Stimulated activated memory B cell treated with anti-CD40 and anti-IgM and Interleukin-4, amounts not matched to agents 10 μg/mL and 1 μg/mL and 100 μg/mL, for 72 hours (primary cell): ENCODE data around the gene SLC28A1.

Experiments
- ATAC-seq: fragments of 150-1000 bp; cut with Tn5 transposase; 2 replicates; pipeline ENCODE4 v1.10.0; 2021
- H3K27ac Mint-ChIP-seq: one replicate; pipeline ENCODE4 v1.8.0; 2022; ENCODE audit warnings: mild to moderate bottlenecking, mixed read lengths
- H3K27me3 Mint-ChIP-seq: one replicate; pipeline ENCODE4 v1.8.0; 2022; ENCODE audit warnings: mixed read lengths
- H3K36me3 Mint-ChIP-seq: one replicate; pipeline ENCODE4 v1.8.0; 2022; ENCODE audit warnings: mixed read lengths
- H3K4me1 Mint-ChIP-seq: one replicate; pipeline ENCODE4 v1.8.0; 2022; ENCODE audit warnings: mixed read lengths
- H3K4me3 Mint-ChIP-seq: one replicate; pipeline ENCODE4 v1.8.0; 2022; ENCODE audit warnings: mild to moderate bottlenecking, moderate library complexity, mixed read lengths
- H3K9me3 Mint-ChIP-seq: one replicate; pipeline ENCODE4 v1.8.0; 2022; ENCODE audit warnings: mixed read lengths

The SLC28A1 gene

GRCh38 chr15:84908564-84908963 is 24.1 kb downstream of the SLC28A1 start:
- no peak overlapping the region for H3K27ac Mint-ChIP-seq
- no peak overlapping the region for H3K4me3 Mint-ChIP-seq
- ATAC-seq = no peak
- H3K27me3 Mint-ChIP-seq = peaks cover 15% of the 10 kb centered on the region
- no peaks in the 10 kb centered on the region for H3K36me3 Mint-ChIP-seq
- H3K4me1 Mint-ChIP-seq = peaks cover 4% of the 10 kb centered on the region
- H3K9me3 Mint-ChIP-seq = no peaks in the 10 kb centered on the region

GRCh38 chr15:84909029-84909428 is 24.6 kb downstream of the SLC28A1 start:
- no peak for ATAC-seq
- Mint-ChIP-seq H3K9me3 (no peaks in the 10 kb centered on the region), H3K27ac (no peak overlapping the region), H3K4me1 (peaks cover 4% of the 10 kb centered on the region), H3K27me3 (peaks cover 15% of the 10 kb centered on the region), H3K36me3 (no peaks in the 10 kb centered on the region), H3K4me3 (no peak overlapping the region)

- Mint-ChIP-seq H3K27me3 (peaks cover 19% of the 10 kb centered on the region), H3K36me3 (no peaks in the 10 kb centered on the region), H3K9me3 (no peaks in the 10 kb centered on the region), H3K27ac (no peak overlapping the region), H3K4me1 (peaks cover 7% of the 10 kb centered on the region), H3K4me3 (no peak overlapping the region)
- no peak for ATAC-seq
These were observed 25.3 kb downstream of the SLC28A1 start for GRCh38 chr15:84909782-84910181.

- Mint-ChIP-seq H3K36me3 (no peaks in the 10 kb centered on the region), H3K27me3 (peaks cover 32% of the 10 kb centered on the region), H3K27ac (no peak overlapping the region), H3K4me1 (peaks cover 19% of the 10 kb centered on the region), H3K4me3 (no peak overlapping the region), H3K9me3 (no peaks in the 10 kb centered on the region)
- no peak for ATAC-seq
These were observed 26.6 kb downstream of the SLC28A1 start for GRCh38 chr15:84910928-84911623.

- Mint-ChIP-seq H3K9me3 (no peaks in the 10 kb centered on the region), H3K4me1 (peaks cover 14% of the 10 kb centered on the region), H3K27me3 (peaks cover 34% of the 10 kb centered on the region), H3K27ac (no peak overlapping the region), H3K4me3 (no peak overlapping the region), H3K36me3 (no peaks in the 10 kb centered on the region)
- ATAC-seq = no peak
These were observed 27.6 kb downstream of the SLC28A1 start for GRCh38 chr15:84911879-84912660.

GRCh38 chr15:84913360-84913723 is 28.9 kb downstream of the SLC28A1 start:
- H3K27me3 Mint-ChIP-seq = peaks cover 34% of the 10 kb centered on the region
- H3K4me1 Mint-ChIP-seq = peaks cover 18% of the 10 kb centered on the region
- no peak overlapping the region for H3K4me3 Mint-ChIP-seq
- H3K36me3 Mint-ChIP-seq = no peaks in the 10 kb centered on the region
- no peak for ATAC-seq
- H3K27ac Mint-ChIP-seq = no peak overlapping the region
- H3K9me3 Mint-ChIP-seq = no peaks in the 10 kb centered on the region

- Mint-ChIP-seq H3K36me3 (no peaks in the 10 kb centered on the region), H3K27ac (peak overlapping the region; percentile 78), H3K9me3 (no peaks in the 10 kb centered on the region), H3K27me3 (peaks cover 34% of the 10 kb centered on the region), H3K4me3 (no peak overlapping the region), H3K4me1 (peaks cover 18% of the 10 kb centered on the region)
- ATAC-seq = no peak
These were observed 29.9 kb downstream of the SLC28A1 start for GRCh38 chr15:84914351-84914750.

- ATAC-seq = peak; percentile 87
- Mint-ChIP-seq H3K27ac (peak overlapping the region; percentile 78), H3K9me3 (no peaks in the 10 kb centered on the region), H3K4me1 (peaks cover 18% of the 10 kb centered on the region), H3K4me3 (no peak overlapping the region), H3K27me3 (peaks cover 34% of the 10 kb centered on the region), H3K36me3 (no peaks in the 10 kb centered on the region)
These were observed 30.6 kb downstream of the SLC28A1 start for GRCh38 chr15:84914909-84915605.

- ATAC-seq = no peak
- Mint-ChIP-seq H3K27ac (peak overlapping the region; percentile 31), H3K4me1 (peaks cover 18% of the 10 kb centered on the region), H3K4me3 (no peak overlapping the region), H3K9me3 (no peaks in the 10 kb centered on the region), H3K27me3 (peaks cover 29% of the 10 kb centered on the region), H3K36me3 (no peaks in the 10 kb centered on the region)
These were observed 31.1 kb downstream of the SLC28A1 start for GRCh38 chr15:84915606-84915958.

- ATAC-seq = no peak
- Mint-ChIP-seq H3K27ac (peak overlapping the region; percentile 3), H3K4me3 (no peak overlapping the region), H3K9me3 (no peaks in the 10 kb centered on the region), H3K4me1 (peaks cover 18% of the 10 kb centered on the region), H3K36me3 (no peaks in the 10 kb centered on the region), H3K27me3 (peaks cover 19% of the 10 kb centered on the region)
These were observed 33.0 kb downstream of the SLC28A1 start for GRCh38 chr15:84917452-84917851.

- no peaks in the 10 kb centered on the region for H3K9me3 Mint-ChIP-seq
- ATAC-seq = no peak
- H3K36me3 Mint-ChIP-seq = no peaks in the 10 kb centered on the region
- H3K4me3 Mint-ChIP-seq = no peak overlapping the region
- peaks cover 18% of the 10 kb centered on the region for H3K4me1 Mint-ChIP-seq
- H3K27ac Mint-ChIP-seq = no peak overlapping the region
- H3K27me3 Mint-ChIP-seq = peaks cover 19% of the 10 kb centered on the region
These were observed 34.7 kb downstream of the SLC28A1 start for GRCh38 chr15:84919106-84919667.

GRCh38 chr15:84921121-84921520 is 36.7 kb downstream of the SLC28A1 start:
- Mint-ChIP-seq H3K9me3 (no peaks in the 10 kb centered on the region), H3K27ac (no peak overlapping the region), H3K36me3 (no peaks in the 10 kb centered on the region), H3K4me3 (no peak overlapping the region), H3K4me1 (peaks cover 4% of the 10 kb centered on the region), H3K27me3 (peaks cover 2% of the 10 kb centered on the region)
- ATAC-seq = no peak

- no peak overlapping the region for H3K4me3 Mint-ChIP-seq
- H3K36me3 Mint-ChIP-seq = no peaks in the 10 kb centered on the region
- ATAC-seq = no peak
- H3K4me1 Mint-ChIP-seq = no peaks in the 10 kb centered on the region
- no peaks in the 10 kb centered on the region for H3K27me3 Mint-ChIP-seq
- H3K27ac Mint-ChIP-seq = no peak overlapping the region
- no peaks in the 10 kb centered on the region for H3K9me3 Mint-ChIP-seq
These were observed 38.1 kb downstream of the SLC28A1 start for GRCh38 chr15:84922530-84922929.

GRCh38 chr15:84924077-84924731 is 39.7 kb downstream of the SLC28A1 start:
- H3K4me1 Mint-ChIP-seq = peaks cover 8% of the 10 kb centered on the region
- no peak overlapping the region for H3K27ac Mint-ChIP-seq
- no peak for ATAC-seq
- H3K27me3 Mint-ChIP-seq = no peaks in the 10 kb centered on the region
- no peaks in the 10 kb centered on the region for H3K9me3 Mint-ChIP-seq
- H3K4me3 Mint-ChIP-seq = no peak overlapping the region
- no peaks in the 10 kb centered on the region for H3K36me3 Mint-ChIP-seq
